ENCODE results near the gene ATP23.

ATP23 gene

GRCh38 chr12:57904426-57904825 lies 36.9 kb upstream of the ATP23 start:
- no peak overlapping the region for H3K4me3 Mint-ChIP-seq
- H3K9me3 Mint-ChIP-seq = no peaks in the 10 kb centered on the region
- no peak overlapping the region for H3K27ac Mint-ChIP-seq
- H3K36me3 Mint-ChIP-seq = no peaks in the 10 kb centered on the region
- peaks cover 5 to 6% of the 10 kb centered on the region in 2 donors for H3K4me1 Mint-ChIP-seq
- no peak for DNase-seq
- peaks cover 6 to 12% of the 10 kb centered on the region in 2 donors for H3K27me3 Mint-ChIP-seq
- ATAC-seq (replicated peaks) = no peak

- H3K27ac Mint-ChIP-seq = peak overlapping the region; percentile 7
- ATAC-seq (replicated peaks) (peak; percentile 95), DNase-seq (peak; percentile 70)
- H3K4me3 Mint-ChIP-seq = peak overlapping the region; percentile 75 to 76
- peaks cover 6 to 17% of the 10 kb centered on the region in 2 donors for H3K27me3 Mint-ChIP-seq
- H3K4me1 Mint-ChIP-seq = peaks cover 5 to 6% of the 10 kb centered on the region in 2 donors
- no peaks in the 10 kb centered on the region for H3K36me3 Mint-ChIP-seq
- no peaks in the 10 kb centered on the region for H3K9me3 Mint-ChIP-seq
Observed at GRCh38 chr12:57904848-57905811, 36.2 kb upstream of the ATP23 start.

- ATAC-seq (replicated peaks) = no peak
Observed at GRCh38 chr12:57905812-57906475, 35.4 kb upstream of the ATP23 start.

DNA sequence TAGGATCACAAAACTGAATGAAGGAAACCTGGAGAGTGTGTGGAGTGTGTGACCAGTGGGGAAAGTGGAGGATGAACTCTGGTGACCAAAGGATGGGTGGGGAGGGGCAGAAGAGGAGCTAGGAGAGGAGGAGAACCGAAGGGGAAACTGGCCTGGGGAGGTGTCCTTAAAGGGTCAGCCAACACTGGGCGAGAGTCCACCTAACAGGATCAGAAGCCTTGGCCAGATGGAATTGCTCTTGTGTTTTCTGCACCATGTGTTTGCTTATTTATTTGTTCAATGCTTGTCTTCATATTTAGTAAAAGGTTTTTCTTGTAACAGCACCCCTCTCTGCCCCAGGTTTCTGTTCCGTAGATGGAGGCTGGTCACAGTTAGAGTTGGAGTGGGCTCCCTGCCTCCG lies 34.5 kb upstream of the ATP23 start:
- Mint-ChIP-seq H3K4me3 (no peak overlapping the region), H3K27me3 (peaks cover 6 to 17% of the 10 kb centered on the region in 2 donors), H3K9me3 (no peaks in the 10 kb centered on the region), H3K36me3 (no peaks in the 10 kb centered on the region), H3K27ac (no peak overlapping the region), H3K4me1 (peaks cover 5 to 6% of the 10 kb centered on the region in 2 donors)
- DNase-seq (no peak), ATAC-seq (replicated peaks) (no peak)

More at GRCh38 chr12:57905812-57906475, 35.4 kb upstream of the ATP23 start:
- no peak overlapping the region for H3K4me3 Mint-ChIP-seq
- no peak for DNase-seq
- no peaks in the 10 kb centered on the region for H3K9me3 Mint-ChIP-seq
- peaks cover 5 to 6% of the 10 kb centered on the region in 2 donors for H3K4me1 Mint-ChIP-seq
- no peak overlapping the region for H3K27ac Mint-ChIP-seq
- peaks cover 6 to 17% of the 10 kb centered on the region in 2 donors for H3K27me3 Mint-ChIP-seq
- H3K36me3 Mint-ChIP-seq = no peaks in the 10 kb centered on the region

GRCh38 chr12:57907281-57907680 lies 34.1 kb upstream of the ATP23 start:
- Mint-ChIP-seq H3K27ac (no peak overlapping the region), H3K4me1 (peaks cover 5 to 6% of the 10 kb centered on the region in 2 donors), H3K4me3 (no peak overlapping the region), H3K9me3 (no peaks in the 10 kb centered on the region), H3K27me3 (peaks cover 6 to 17% of the 10 kb centered on the region in 2 donors), H3K36me3 (no peaks in the 10 kb centered on the region)
- DNase-seq (no peak), ATAC-seq (replicated peaks) (no peak)

- Mint-ChIP-seq H3K4me3 (no peak overlapping the region), H3K27me3 (peaks cover 6 to 22% of the 10 kb centered on the region in 2 donors)
- no peak for ATAC-seq (replicated peaks)
Observed at GRCh38 chr12:57908511-57908910, 32.9 kb upstream of the ATP23 start.

GRCh38 chr12:57909056-57909455 lies 32.3 kb upstream of the ATP23 start:
- peaks cover 5 to 6% of the 10 kb centered on the region in 2 donors for H3K4me1 Mint-ChIP-seq
- H3K27me3 Mint-ChIP-seq = peaks cover 6 to 24% of the 10 kb centered on the region in 2 donors
- no peak overlapping the region for H3K4me3 Mint-ChIP-seq
- H3K9me3 Mint-ChIP-seq = no peaks in the 10 kb centered on the region
- DNase-seq = no peak
- H3K36me3 Mint-ChIP-seq = no peaks in the 10 kb centered on the region
- no peak overlapping the region for H3K27ac Mint-ChIP-seq
- no peak for ATAC-seq (replicated peaks)

More at GRCh38 chr12:57908511-57908910, 32.9 kb upstream of the ATP23 start:
- H3K4me1 Mint-ChIP-seq = peaks cover 5 to 6% of the 10 kb centered on the region in 2 donors
- H3K36me3 Mint-ChIP-seq = no peaks in the 10 kb centered on the region
- no peak overlapping the region for H3K27ac Mint-ChIP-seq
- DNase-seq = no peak
- H3K9me3 Mint-ChIP-seq = no peaks in the 10 kb centered on the region

- Mint-ChIP-seq H3K4me3 (no peak overlapping the region), H3K36me3 (no peaks in the 10 kb centered on the region), H3K4me1 (peaks cover 5 to 6% of the 10 kb centered on the region in 2 donors), H3K9me3 (no peaks in the 10 kb centered on the region), H3K27ac (no peak overlapping the region), H3K27me3 (peaks cover 10 to 27% of the 10 kb centered on the region in 2 donors)
- DNase-seq (no peak), ATAC-seq (replicated peaks) (no peak)
Observed at GRCh38 chr12:57909611-57910010, 31.8 kb upstream of the ATP23 start.

GRCh38 chr12:57918147-57918546 lies 23.2 kb upstream of the ATP23 start:
- Mint-ChIP-seq H3K36me3 (no peaks in the 10 kb centered on the region), H3K4me3 (no peak overlapping the region), H3K27ac (no peak overlapping the region), H3K9me3 (no peaks in the 10 kb centered on the region), H3K4me1 (no peaks in the 10 kb centered on the region), H3K27me3 (peaks cover 6 to 10% of the 10 kb centered on the region in 2 donors)
- DNase-seq (no peak), ATAC-seq (replicated peaks) (no peak)

DNA sequence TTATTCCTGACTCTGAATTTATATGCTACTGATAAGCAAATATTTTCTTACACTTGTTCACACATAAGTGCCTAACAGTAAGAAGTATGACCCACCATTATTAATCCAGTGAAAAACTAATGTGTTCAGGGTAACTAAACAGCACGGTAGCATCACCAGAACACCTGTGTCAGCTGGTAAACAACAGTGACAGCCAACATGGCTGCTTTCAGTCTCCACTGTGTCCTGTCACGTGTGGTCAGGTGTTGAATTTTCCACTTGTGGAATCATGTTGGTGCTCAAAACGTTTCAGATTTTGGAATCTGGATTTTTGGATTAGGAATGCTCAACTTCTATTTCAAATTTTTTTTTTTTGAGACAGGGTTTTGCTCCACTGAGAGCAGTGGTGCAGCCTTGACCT lies 14.3 kb upstream of the ATP23 start:
- no peaks in the 10 kb centered on the region for H3K4me1 Mint-ChIP-seq
- H3K27me3 Mint-ChIP-seq = no peaks in the 10 kb centered on the region
- H3K27ac Mint-ChIP-seq = no peak overlapping the region
- H3K9me3 Mint-ChIP-seq = no peaks in the 10 kb centered on the region
- H3K4me3 Mint-ChIP-seq = no peak overlapping the region
- DNase-seq (no peak), ATAC-seq (replicated peaks) (no peak)
- H3K36me3 Mint-ChIP-seq = peaks cover 0 to 2% of the 10 kb centered on the region in 2 donors

- H3K4me1 Mint-ChIP-seq = peaks cover 0 to 3% of the 10 kb centered on the region in 2 donors
- H3K27ac Mint-ChIP-seq = no peak overlapping the region
- H3K36me3 Mint-ChIP-seq = peaks cover 3 to 6% of the 10 kb centered on the region in 2 donors
- no peaks in the 10 kb centered on the region for H3K27me3 Mint-ChIP-seq
- no peak overlapping the region for H3K4me3 Mint-ChIP-seq
- DNase-seq (no peak), ATAC-seq (replicated peaks) (no peak)
- H3K9me3 Mint-ChIP-seq = peaks cover 0 to 1% of the 10 kb centered on the region in 2 donors
Observed at GRCh38 chr12:57929092-57929830, 12.1 kb upstream of the ATP23 start.

GRCh38 chr12:57934819-57935218 lies 6.5 kb upstream of the ATP23 start:
- peaks cover 9 to 28% of the 10 kb centered on the region in 2 donors for H3K4me1 Mint-ChIP-seq
- no peak for DNase-seq
- ATAC-seq (replicated peaks) = no peak
- peaks cover 6% of the 10 kb centered on the region in 2 donors for H3K36me3 Mint-ChIP-seq
- H3K4me3 Mint-ChIP-seq = peak overlapping the region in 1 of 2 donors; percentile 99
- H3K9me3 Mint-ChIP-seq = peaks cover 0 to 1% of the 10 kb centered on the region in 2 donors
- H3K27me3 Mint-ChIP-seq = no peaks in the 10 kb centered on the region
- H3K27ac Mint-ChIP-seq = peak overlapping the region; percentile 22

DNA sequence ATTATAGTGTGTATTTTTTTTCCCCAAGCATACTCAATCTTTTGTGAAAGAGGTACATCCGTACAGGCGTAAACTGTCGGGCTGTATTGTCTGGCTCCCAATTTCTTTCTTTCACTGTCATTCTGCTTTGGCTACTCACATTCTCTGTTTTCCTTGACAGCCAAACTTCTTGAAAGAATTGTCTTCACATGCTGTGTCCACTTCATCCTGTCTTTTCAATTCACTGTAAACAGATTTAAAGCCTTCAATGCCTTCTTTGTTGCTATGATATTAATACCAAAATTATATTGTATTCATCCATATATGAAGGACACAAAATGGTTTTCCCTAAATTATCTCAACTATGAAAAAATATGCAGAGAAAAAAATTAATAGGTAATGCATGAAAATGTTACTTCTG lies 6.0 kb upstream of the ATP23 start:
- no peak for ATAC-seq (replicated peaks)
- H3K4me3 Mint-ChIP-seq = peak overlapping the region; percentile 95 to 99
- H3K36me3 Mint-ChIP-seq = peaks cover 6% of the 10 kb centered on the region in 2 donors
- peak overlapping the region; percentile 99 for H3K27ac Mint-ChIP-seq
- no peak for DNase-seq
- peaks cover 0 to 1% of the 10 kb centered on the region in 2 donors for H3K9me3 Mint-ChIP-seq
- H3K4me1 Mint-ChIP-seq = peaks cover 9 to 29% of the 10 kb centered on the region in 2 donors
- no peaks in the 10 kb centered on the region for H3K27me3 Mint-ChIP-seq
